GM21381 (cell line): ENCODE measurements around the gene ASGR1.

ENCODE experiments used
- ATAC-seq: cut with Tn5 transposase; IDR thresholded peaks from one replicate; pipeline ENCODE4 v1.9.1; 2021; ENCODE audit warnings: mild to moderate bottlenecking, moderate library complexity; ENCODE audit not compliant: unreplicated experiment

ASGR1 gene, protein sequence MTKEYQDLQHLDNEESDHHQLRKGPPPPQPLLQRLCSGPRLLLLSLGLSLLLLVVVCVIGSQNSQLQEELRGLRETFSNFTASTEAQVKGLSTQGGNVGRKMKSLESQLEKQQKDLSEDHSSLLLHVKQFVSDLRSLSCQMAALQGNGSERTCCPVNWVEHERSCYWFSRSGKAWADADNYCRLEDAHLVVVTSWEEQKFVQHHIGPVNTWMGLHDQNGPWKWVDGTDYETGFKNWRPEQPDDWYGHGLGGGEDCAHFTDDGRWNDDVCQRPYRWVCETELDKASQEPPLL

DNA sequence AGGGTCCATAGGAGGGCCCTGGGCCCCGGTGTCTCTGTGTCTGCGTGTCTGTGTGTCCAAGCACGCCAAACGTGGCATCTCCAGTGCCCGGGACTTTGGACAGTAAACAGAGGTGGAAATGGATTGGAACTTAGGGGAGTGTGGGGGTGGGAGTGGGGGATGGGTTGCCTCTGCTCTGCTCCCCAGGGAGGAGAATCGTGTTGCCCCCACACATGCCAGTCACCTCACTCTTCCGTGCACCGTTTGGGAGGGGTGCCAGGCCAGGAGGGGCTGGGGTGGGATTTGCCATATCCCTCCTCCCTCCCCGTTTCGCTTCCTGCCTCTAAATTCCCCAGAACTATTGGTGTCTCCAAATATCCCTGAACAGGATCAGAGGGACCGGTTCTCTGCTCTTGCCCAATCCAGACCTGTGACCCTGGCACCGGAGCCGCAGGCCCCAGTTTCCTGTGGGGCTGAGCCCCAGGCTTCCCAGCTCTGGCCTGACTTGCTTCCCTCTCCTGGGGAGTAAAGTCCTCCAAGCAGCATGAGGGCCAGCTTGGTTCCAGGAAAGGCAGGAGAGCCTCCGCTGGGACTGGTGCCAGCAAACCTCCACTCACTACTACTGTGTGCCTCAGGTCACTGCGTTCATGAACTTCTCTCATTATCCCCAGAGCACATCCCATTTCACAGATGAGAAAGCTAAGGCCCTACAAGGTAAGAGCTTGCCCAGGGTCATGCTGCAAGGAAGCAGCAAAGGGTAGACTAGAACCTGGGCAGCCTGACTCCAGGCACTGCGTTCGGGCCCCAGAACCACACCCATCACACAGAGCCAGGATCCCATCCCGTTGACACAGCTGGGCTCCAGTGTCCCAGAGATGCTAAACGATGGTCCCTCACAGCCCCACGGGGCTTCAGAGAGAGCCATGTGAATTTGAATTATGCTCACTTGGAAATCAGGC, at the start of gene ASGR1:
TSS of gene ASGR1 (minus strand) at position 54 of the 938 bp plus-strand sequence. CDS start 807 bp downstream, outside the sequence.
- no peak for ATAC-seq

DNA sequence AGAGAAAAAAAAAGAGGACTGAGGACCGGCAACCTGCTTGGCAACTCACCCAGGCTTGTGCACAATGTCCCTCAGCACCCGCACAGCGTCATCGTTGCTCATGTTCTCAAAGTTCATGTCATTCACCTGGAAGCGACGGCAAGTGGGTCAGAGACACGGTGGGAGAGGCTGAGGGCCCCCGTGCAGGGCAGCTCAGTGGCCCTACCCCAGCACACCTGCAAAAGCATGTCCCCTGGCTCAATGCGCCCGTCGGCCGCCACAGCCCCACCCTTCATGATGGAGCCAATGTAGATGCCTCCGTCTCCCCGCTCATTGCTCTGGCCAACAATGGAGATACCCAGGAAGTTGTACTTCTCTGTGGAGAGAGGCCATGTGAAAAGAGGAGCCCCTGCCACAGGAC, 49.8 kb upstream of the ASGR1 start:
- ATAC-seq, result no peak

DNA sequence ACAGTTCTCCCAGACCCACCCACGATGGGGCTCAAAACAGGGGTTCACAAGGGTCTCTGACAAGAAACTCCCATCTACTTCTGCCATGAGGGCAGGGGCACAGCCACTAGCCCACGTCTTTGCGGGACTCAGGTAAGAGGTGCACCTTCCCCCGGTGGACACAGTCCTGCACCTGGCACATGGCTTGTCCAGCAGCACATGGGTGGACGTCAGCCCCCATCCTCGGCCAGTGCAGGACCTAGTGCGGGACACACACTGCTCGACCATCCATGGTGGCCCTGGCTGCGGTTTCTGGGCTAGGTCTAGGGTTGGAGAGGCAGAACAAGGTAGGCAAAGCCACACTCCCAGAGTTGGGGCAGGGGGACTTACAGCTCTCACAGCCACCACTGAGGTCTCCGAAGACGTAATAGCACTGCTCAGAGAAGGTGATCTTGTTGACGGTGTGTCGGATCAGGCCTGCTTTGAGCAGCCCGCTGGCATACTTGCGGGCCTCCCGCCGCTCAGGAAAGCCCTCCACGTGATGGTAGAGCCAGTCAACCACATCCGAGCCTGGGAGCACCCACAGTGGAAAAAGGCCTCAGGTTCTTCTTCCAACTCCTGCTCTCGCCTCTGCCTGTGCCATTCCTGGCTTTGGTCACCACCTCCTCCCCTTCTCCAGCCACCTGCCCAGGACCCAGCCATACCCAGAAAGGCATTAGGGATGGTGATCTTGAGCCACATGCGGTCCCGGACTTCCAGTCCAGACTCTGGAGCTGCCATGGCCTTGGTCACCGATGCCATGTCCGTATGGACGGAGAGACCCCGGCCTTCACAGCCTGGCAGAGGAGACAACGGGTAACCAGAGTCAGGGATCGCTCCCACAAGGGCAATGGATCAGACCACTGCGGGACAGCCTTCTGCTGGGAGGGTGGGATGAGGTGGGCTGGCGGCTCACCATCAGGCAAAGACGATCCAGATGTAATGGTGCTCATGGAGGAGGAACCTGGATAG, 47.8 kb upstream of the ASGR1 start:
- no peak for ATAC-seq

DNA sequence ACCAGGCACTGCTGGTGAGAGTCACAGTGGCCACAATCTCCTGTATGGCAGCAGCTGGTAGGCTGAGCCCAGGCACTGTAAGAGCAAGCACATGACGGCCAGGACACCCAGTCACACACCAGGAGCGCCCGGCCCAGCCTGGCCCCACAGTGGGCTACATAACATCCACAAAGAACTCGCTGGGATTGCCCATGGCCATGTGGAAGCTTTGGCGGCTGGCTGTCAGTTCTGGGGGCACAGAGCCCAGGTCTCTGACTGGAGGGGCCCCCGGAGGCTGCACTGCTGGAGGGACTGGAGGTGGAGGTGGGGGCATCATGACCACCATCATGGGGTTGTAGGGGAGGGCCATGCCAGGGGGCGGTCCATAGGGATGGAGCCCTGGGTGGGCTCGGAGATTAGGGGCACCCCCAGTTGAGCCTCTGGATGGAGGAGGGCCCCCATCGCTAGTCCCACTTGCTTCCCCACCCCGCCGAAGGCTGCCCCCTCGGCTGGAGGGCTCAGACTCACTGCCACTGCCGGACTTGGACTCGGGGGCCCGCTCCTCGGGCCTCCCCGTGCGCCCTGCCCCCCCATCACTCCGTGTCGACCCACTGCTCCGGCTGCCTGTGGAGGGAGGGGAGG, 46.7 kb upstream of the ASGR1 start:
- ATAC-seq, result no peak

DNA sequence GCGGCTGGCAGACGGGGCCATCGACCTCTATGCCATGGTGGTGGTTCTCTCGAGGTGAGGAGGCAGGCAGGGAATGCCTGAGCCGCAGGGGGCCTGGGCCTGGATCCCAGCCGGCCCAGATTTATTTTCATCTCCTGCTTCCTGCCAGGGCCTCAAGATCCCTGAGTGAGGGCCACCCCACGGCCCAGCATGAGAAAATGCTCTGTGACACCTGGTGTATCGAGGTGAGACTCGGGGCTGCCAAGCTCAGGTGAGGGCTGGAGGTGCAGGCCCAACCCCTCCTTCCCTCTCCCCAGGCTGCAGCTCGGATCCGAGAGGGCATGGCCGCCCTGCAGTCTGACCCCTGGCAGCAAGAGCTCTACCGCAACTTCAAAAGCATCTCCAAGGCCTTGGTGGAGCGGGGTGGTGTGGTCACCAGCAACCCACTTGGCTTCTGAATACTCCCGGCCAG, 45.5 kb upstream of the ASGR1 start:
- ATAC-seq, result no peak

DNA sequence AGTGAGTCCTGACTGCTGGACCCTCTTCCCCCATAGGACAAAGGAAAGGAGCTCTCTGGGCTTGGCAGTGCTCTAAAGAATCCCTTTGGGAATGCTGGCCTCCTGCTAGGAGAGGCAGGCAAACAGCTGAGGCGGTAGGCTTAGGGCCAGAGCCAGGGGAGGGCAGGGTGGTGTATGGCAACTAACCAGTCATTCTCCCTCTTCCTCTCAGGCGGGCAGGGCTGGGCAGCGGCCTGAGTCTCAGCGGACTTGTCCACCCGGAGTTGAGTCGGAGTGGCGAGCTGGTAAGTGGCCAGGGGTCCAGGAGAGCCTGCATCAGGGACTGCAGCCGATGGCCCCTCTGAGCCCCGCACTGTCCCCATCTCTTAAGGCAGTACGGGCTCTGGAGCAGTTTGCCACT, 44.9 kb upstream of the ASGR1 start:
- ATAC-seq, result no peak

DNA sequence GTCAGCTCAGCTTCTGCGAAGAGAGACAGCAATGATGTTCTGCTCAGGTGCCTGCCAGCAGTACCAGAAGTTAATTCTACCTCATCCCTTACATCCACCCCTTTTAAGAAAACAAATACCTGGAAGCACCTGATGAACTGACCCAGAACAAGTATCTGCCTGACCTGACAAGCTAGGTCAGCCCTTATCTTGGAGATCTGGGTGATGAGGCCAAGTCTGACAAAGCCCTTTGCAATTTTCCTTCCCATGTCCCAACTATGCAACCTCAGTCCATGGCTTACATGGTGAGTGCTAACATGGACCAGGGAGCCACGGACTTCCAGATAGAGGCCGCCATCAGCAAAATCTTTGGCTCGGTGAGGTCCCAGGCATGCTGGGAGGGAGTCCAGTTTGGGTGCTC, 44.2 kb upstream of the ASGR1 start:
- no peak for ATAC-seq

DNA sequence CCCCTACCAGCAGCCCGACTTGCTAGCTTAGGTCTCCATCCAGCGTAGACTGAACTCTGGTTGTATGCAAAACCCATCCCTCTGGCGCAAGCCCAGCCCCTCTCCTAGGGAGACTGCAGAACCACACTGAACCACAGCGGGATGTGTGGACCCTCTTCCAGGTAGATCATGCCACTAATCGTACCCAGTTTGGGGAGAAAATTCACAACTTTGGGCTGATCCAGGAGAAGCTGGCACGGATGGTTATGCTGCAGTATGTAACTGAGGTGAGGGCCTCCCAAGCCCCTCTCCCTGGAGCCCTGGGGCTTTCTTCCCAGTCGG, 43.8 kb upstream of the ASGR1 start:
- no peak for ATAC-seq

DNA sequence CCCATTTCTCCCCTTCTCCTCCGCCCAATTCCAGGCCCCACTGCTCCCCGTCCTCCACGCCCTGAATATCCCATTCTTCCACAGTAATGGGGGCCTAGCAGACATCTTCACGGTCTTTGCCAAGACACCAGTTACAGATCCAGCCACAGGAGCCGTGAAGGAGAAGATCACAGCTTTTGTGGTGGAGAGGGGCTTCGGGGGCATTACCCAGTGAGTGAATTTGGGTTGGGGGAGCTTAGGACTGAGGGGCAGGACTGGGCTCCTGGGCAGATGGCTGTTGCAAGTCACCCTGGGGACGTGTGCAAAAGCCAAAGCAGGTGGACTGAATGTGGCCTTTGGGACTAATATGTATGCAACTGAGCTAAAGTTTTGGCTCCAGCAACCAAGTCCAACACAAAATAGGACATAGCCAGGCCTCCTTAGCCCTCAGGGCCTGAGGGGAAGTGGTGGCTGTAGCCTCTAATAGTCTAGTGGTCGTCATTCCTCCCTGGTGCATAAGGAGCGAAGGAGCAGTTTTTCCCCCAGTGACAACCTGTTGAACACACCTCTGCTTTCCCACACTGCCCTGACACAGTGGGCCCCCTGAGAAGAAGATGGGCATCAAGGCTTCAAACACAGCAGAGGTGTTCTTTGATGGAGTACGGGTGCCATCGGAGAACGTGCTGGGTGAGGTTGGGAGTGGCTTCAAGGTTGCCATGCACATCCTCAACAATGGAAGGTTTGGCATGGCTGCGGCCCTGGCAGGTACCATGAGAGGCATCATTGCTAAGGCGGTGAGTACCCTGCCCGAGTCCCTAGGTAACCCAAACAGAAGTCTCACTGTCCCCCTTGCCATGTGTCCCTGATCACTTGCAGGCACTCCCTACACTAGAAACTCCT, 43.2 kb upstream of the ASGR1 start:
- ATAC-seq, result no peak

DNA sequence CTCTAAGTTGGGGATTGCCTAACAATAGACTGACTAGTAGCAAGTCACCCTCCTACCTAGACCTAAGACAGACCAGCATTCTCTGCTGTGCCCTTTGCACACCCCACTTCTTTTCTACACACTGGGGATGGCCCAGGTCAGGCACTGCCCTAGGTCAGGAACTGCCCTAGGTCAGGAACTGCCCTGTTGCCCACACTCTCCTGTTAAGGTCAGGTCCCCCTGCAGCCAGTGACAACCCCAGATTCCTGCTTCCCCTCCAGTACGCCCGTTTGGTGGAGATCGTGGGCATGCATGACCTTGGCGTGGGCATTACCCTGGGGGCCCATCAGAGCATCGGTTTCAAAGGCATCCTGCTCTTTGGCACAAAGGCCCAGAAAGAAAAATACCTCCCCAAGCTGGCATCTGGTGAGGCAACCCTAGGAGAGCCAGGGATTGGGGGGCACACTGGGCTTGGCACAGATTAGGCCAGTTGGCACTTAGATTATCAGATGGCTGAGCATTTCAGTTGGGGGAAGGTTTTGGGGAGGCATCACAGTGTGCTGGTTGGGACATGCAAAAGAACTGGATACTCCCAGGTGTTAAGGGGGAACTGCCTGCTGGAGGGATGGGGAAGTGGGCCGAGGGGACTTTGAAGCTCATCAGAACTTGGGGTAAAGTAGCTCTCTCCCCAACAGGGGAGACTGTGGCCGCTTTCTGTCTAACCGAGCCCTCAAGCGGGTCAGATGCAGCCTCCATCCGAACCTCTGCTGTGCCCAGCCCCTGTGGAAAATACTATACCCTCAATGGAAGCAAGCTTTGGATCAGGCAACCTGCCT, 42.3 kb upstream of the ASGR1 start:
- no peak for ATAC-seq

DNA sequence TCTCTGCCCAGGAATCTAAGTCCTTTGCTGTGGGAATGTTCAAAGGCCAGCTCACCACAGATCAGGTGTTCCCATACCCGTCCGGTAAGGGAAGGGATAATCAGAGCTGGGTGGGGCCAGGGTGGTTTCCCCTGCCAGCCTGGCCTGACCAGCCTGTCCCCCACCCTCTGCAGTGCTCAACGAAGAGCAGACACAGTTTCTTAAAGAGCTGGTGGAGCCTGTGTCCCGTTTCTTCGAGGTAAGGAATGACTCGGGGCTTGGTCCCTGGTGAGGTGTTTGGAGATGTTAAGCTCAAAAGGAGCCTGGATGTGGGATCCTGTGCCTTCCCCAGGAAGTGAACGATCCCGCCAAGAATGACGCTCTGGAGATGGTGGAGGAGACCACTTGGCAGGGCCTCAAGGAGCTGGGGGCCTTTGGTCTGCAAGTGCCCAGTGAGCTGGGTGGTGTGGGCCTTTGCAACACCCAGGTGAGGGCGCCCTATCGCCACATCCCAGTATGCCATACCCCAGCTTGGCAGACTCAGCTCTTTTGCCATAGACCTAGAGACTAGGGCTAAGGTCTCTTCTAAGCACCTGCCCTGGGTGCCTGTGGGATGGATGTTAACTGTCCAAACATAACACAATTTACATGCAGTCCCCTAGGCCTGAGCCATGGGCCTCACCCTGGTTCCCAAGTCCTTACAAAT, 41.6 kb upstream of the ASGR1 start:
- ATAC-seq, result no peak

DNA sequence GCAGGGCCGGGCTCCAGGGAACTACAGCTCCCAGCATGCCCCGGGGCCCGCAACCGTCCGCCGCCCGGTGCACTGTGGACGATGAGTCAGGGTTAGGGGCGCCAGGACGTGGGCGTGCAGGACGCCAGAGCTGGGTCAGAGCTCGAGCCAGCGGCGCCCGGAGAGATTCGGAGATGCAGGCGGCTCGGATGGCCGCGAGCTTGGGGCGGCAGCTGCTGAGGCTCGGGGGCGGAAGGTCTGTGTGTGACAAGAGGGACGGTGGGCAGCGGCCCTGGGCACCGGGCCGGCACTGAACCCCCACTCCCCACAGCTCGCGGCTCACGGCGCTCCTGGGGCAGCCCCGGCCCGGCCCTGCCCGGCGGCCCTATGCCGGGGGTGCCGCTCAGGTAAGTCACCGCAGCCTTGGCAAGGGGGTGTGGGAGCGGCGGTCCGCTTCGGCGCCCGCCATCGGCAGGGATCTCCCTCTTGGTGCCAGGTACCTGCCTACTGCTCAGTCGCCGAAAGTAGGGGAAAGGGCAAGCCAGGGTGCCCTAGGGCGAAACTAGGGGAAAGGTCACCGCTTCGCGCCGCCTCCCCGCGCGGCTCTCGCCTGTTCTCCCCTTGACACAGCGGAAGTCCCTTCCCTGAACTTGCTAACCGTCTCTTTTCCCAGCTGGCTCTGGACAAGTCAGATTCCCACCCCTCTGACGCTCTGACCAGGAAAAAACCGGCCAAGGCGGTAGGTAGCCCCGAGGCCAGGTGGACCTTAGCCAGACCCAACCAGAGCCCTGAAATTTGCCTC, 40.8 kb upstream of the ASGR1 start, which contains the start of the genes ACADVL and DLG4:
TSS of gene ACADVL (plus strand) at position 127 of the 781 bp plus-strand sequence. CDS start at position 174, 47 bp downstream.
TSS of gene DLG4 (minus strand) at position 25 of the 781 bp plus-strand sequence.
- ATAC-seq, result peak; percentile 51

DNA sequence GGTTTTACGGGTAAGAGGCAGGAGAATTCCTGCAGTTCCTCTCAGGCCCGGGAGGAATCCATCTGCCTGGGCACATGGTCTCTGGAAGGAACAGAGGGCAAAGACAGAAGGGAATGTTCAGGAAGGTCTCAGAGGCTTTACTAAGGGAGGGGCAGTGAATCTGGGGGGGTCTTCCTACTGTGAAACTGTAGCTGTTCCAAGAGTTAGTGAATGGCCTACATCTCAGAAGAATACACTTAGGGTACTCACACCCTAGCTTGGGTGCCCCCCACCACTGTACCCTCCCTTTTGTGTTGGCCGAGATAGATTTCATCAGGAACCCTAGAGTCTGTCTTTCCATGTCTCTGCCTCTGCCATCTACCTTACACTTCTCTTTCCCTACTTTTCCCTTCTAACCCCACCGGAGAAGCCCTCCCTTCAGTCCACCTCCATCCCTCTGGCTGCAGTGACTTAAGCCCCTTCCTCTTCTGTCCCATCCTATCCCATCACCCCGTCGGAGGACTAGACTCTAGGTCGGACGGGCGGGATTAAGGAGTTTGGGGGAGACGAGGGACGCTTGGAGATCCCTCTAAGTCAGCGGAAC, 40.1 kb upstream of the ASGR1 start:
- ATAC-seq, result no peak

DNA sequence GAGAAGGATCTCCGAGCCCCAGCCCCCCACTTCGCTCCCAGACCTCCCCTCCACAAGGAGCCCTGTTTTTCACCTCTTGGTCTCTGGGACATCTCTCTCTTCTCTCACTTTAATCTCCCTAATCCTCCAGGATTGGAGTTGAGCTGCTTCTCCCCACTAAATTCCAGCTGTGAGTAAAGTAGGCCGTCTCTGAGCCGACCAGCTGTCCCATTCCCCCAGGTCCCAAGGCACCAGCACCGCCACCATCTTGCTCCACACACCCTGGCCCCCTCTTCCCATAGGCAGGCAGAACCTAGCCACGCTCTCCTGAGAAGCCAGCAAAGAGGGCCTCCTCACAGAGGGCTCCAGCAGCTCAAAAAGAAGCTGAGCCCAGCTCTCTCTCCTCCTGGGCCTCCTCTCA, 39.6 kb upstream of the ASGR1 start:
- no peak for ATAC-seq

DNA sequence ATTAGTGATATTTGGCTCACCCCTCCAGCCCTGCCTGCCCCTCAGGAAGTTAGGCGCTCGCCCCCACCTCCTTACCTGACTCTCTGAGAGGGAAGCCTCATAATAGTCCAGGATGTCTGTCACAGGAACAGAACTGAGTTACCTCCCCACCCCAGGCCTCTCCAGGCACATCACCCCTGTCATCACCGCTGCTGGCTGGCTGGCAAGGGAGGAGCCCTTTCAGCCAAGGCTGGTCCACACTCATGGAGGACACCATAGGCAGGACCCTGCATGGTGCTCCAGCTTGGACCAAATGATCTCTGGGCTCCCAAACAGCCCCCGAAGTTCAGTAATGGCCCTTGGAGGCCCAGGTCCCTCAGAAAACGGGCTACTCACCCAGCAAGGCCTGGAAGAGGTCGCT, 39.0 kb upstream of the ASGR1 start:
- ATAC-seq, result no peak

DNA sequence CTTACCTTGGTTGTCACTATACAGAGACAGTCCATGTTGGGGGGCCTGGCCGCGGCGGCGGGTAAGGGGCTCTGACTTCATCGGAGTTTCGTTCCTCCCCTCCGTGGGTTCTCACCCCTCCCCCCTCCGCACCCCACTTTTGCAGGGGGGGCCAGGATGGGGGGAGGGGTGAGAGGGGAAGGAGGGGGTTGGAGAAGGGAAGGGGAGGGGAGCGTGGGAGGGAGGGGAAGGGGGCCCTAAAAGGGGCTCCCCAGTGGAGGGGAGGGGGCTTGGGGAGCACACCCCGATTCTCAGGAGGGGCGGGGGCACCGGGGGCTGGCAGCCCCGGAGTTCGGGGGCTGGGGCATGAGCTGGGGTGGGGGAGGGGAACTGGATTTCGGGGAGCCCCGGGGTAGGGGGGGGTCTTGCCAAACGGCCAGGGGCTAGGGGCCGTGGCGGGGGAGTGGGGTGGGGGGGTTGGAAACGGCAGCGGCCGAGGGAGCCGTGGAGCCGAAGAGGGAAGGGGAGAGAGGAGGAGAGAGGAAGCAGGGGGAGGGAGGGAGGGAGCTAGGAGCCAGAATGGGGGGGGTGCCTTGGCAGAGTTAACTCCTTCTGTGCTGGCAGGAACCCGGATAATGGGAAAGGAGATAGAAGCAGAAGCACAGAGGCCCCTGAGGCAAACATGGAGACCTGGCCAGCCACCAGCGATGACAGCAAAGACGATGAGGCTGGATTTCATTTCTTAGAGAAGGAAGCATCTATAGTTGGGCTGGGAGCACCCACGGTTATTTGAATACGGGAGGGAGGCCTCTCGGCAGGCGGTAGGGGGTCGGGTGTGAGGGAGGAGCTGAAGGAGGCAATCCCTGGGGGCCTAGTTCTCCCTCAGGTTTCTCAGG, 38.2 kb upstream of the ASGR1 start:
- no peak for ATAC-seq
